Liver (tissue), 9 donors: ENCODE measurements around the gene RAD23B. TPM values are rescaled to one million over a fixed set of nuclear protein-coding genes. Genes with fewer than 3 reads are reported as not detected.

Experiments used
- DNase-seq: peaks from one replicate; pipeline ENCODE4 v3.0.0-alpha.2; 2017; ENCODE audit warnings: low spot score
- H3K27ac ChIP-seq, 2 donors: one replicate each; pipeline ENCODE4 v1.7.0; 2013; ENCODE audit warnings: inconsistent platforms in 2 of 2, low read length in 2 of 2, control low read depth in 1 of 2, low read depth in 1 of 2, mild to moderate bottlenecking in 1 of 2
- H3K27me3 ChIP-seq, 4 donors: one replicate each; pipeline versions ENCODE4 v1.6.1 to v1.7.0; 2013; ENCODE audit warnings: low read length in 3 of 4, inconsistent platforms in 1 of 4, mild to moderate bottlenecking in 1 of 4, moderate library complexity in 1 of 4; ENCODE audit not compliant: control insufficient read depth in 4 of 4, insufficient read depth in 4 of 4
- H3K36me3 ChIP-seq, 4 donors: one replicate each; pipeline versions ENCODE4 v1.6.1 to v1.7.0; 2013; ENCODE audit warnings: low read length in 3 of 4, mild to moderate bottlenecking in 3 of 4, low read depth in 1 of 4, moderate library complexity in 1 of 4; ENCODE audit not compliant: control insufficient read depth in 4 of 4, insufficient read depth in 3 of 4
- H3K4me1 ChIP-seq, 4 donors: one replicate each; pipeline versions ENCODE4 v1.6.1 to v1.7.0; 2013; ENCODE audit warnings: low read length in 3 of 4, mild to moderate bottlenecking in 3 of 4, moderate library complexity in 1 of 4; ENCODE audit not compliant: control insufficient read depth in 4 of 4, insufficient read depth in 4 of 4
- H3K4me3 ChIP-seq, 3 donors: one replicate each; pipeline versions ENCODE4 v1.6.1 to v1.7.0; 2013; ENCODE audit warnings: low read length in 3 of 3, control low read depth in 1 of 3, low read depth in 1 of 3, mild to moderate bottlenecking in 1 of 3
- H3K9ac ChIP-seq, 2 donors: one replicate each; pipeline ENCODE4 v1.7.0; 2013; ENCODE audit warnings: low read length in 2 of 2, mild to moderate bottlenecking in 2 of 2, moderate library complexity in 2 of 2, control low read depth in 1 of 2, low read depth in 1 of 2
- H3K9me3 ChIP-seq, 4 donors: one replicate each; pipeline versions ENCODE4 v1.6.1 to v1.7.0; 2013; ENCODE audit warnings: low read length in 3 of 4; ENCODE audit not compliant: control insufficient read depth in 4 of 4
- EGR1 ChIP-seq, 2 donors: IDR thresholded peaks; 2 replicates each; pipeline ENCODE4 v1.6.1; 2016 to 2018; ENCODE audit warnings: antibody characterized with exemption in 2 of 2, low read depth in 2 of 2
- FOXA1 ChIP-seq: IDR thresholded peaks from 2 replicates; pipeline ENCODE4 v1.6.1; 2016; ENCODE audit warnings: antibody characterized with exemption
- FOXA2 ChIP-seq: IDR thresholded peaks from 2 replicates; pipeline ENCODE4 v1.6.1; 2016; ENCODE audit warnings: antibody characterized with exemption
- HNF4A ChIP-seq, 2 donors: conservative IDR thresholded peaks; 2 replicates each; pipeline ENCODE4 v1.6.1; 2016; ENCODE audit warnings: antibody characterized with exemption in 2 of 2, mild to moderate bottlenecking in 2 of 2
- JUND ChIP-seq, 2 donors: IDR thresholded peaks; 2 replicates each; pipeline ENCODE4 v1.6.1; 2016; ENCODE audit warnings: antibody characterized with exemption in 2 of 2
- RAD21 ChIP-seq, 2 donors: IDR thresholded peaks; 2 replicates each; pipeline ENCODE4 v1.6.1; 2016; ENCODE audit warnings: antibody characterized with exemption in 2 of 2, mild to moderate bottlenecking in 2 of 2
- SP1 ChIP-seq: IDR thresholded peaks from 2 replicates; pipeline ENCODE4 v1.6.1; 2018; ENCODE audit warnings: antibody characterized with exemption, mild to moderate bottlenecking
- TAF1 ChIP-seq: conservative IDR thresholded peaks from 2 replicates; pipeline ENCODE4 v1.6.1; 2016; ENCODE audit warnings: antibody characterized with exemption, mild to moderate bottlenecking
- YY1 ChIP-seq: IDR thresholded peaks from 2 replicates; pipeline ENCODE4 v1.6.1; 2016; ENCODE audit warnings: antibody characterized with exemption, mild to moderate bottlenecking
- WGBS: extraction: QIAGEN DNeasy Blood & Tissue Kit; methylation state at CpG from one replicate; pipeline ENCODE4 v1.1.7; 2013; 5-methylcytosine and 5-hydroxymethylcytosine counted together
- polyA plus RNA-seq, 2 donors: library from polyadenylated mRNA; stranded (reverse) in 1 of 2; unstranded in 1 of 2; fragments of 200-250 nt in 1 of 2; fragments of >200 nt in 1 of 2; fragmentation: Nextera tagmentation in 1 of 2; extraction: Ambion mirVana in 1 of 2; gene quantifications; one replicate each; pipeline versions ENCODE4 v1.2.1 to v1.2.3, GENCODE V29; 2013 to 2015
- total RNA-seq, 2 donors: library from RNA; depleted of rRNA; stranded (reverse); fragments of >200 nt; gene quantifications; one replicate each; pipeline ENCODE4 v1.2.3, GENCODE V29; 2014
- TF ChIP-seq, protein P1 (sequence below): IDR thresholded peaks from 2 replicates; pipeline ENCODE4 v1.6.1; 2016; ENCODE audit warnings: antibody characterized with exemption
- TF ChIP-seq, protein P2 (sequence below): IDR thresholded peaks from 2 replicates; pipeline ENCODE4 v1.6.1; 2016; ENCODE audit warnings: antibody characterized with exemption
- TF ChIP-seq, protein P3 (sequence below): fragments of 150-350 bp; IDR thresholded peaks from 2 replicates; pipeline ENCODE4 v1.5.1; 2017; ENCODE audit warnings: improper control_type of control experiment, low read depth, low read length; ENCODE audit not compliant: missing input control
- TF ChIP-seq, protein P4 (sequence below): IDR thresholded peaks from 2 replicates; pipeline ENCODE4 v1.6.1; 2016; ENCODE audit warnings: antibody characterized with exemption, mild to moderate bottlenecking
- donor health status: healthy.
- donor health status: healthy.
- donor health status: healthy.
- donor health status: healthy.
- donor health status: healthy.

Gene RAD23B
- total and polyA plus RNA-seq, 4 donors, result 13.6 to 101 (median 61.6) TPM

DNA sequence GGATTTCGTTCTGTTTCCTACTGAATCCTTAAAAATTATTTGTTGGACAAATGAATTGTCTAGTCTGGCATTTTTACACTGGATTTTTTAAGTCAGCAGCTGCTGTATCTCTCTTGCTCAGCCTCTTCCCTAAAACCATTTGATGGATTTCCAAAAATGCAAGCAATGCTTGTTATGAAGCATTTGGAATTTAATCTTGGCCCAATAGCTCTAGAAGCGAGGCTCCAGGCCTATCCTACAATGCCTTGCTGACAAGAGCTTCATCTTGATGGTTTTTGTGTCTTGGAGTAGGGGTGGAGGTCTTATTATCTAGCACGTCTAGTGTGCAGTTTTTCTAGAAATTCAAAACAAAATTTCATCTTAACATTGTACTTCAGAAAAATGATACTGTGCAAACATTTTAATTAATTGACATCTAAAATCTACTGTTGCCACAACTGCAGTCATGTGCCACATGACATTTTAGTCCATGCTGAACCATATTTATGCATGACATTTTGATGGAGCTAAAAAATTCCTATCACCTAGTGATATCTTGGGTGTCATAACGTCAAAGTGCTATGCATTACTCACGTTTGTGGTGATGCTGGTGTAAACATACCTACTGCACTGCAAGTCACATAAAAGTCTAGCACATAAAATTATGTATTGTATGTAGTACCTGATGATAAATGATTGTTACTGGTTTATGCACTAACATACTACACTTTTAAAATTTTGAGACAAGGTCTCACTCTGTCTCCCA is 5.9 kb upstream of the RAD23B start:
- no peaks in the 10 kb centered on the region for H3K36me3 ChIP-seq
- no peaks in the 10 kb centered on the region for H3K9me3 ChIP-seq
- no peak for DNase-seq
- no peak for TF ChIP-seq TAF1
- TF ChIP-seq, protein P1, sequence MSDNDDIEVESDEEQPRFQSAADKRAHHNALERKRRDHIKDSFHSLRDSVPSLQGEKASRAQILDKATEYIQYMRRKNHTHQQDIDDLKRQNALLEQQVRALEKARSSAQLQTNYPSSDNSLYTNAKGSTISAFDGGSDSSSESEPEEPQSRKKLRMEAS, result no peak
- no peak for TF ChIP-seq SP1
- TF ChIP-seq, protein P2, sequence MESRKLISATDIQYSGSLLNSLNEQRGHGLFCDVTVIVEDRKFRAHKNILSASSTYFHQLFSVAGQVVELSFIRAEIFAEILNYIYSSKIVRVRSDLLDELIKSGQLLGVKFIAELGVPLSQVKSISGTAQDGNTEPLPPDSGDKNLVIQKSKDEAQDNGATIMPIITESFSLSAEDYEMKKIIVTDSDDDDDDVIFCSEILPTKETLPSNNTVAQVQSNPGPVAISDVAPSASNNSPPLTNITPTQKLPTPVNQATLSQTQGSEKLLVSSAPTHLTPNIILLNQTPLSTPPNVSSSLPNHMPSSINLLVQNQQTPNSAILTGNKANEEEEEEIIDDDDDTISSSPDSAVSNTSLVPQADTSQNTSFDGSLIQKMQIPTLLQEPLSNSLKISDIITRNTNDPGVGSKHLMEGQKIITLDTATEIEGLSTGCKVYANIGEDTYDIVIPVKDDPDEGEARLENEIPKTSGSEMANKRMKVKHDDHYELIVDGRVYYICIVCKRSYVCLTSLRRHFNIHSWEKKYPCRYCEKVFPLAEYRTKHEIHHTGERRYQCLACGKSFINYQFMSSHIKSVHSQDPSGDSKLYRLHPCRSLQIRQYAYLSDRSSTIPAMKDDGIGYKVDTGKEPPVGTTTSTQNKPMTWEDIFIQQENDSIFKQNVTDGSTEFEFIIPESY, result no peak
- no peak overlapping the region for H3K4me3 ChIP-seq
- H3K27ac ChIP-seq, result no peak overlapping the region
- no peak overlapping the region for H3K9ac ChIP-seq
- H3K4me1 ChIP-seq, result peaks cover 8 to 22% (median 18%) of the 10 kb centered on the region in 4 donors
- no peaks in the 10 kb centered on the region for H3K27me3 ChIP-seq
- 84% methylated on average over 5 of the region's 5 CpGs for WGBS

DNA sequence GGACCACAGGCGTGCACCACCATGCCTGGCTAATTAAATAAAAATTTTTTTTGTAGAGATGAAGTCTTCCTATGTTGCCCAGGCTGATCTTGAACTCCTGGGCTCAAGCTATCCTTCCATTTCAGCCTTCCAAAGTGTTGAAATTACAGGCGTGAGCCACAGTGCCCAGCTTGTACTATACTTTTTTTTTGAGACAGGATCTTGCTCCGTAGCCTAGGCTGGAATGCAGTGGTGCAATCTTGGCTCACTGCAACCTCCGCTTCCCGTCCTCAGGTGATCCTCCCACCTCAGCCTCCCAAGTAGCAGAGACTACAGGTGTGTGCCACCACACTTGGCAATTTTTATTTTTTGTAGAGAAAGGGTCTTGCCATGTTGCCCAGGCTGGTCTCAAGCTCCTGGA is 5.3 kb upstream of the RAD23B start:
- H3K36me3 ChIP-seq, result no peaks in the 10 kb centered on the region
- no peaks in the 10 kb centered on the region for H3K27me3 ChIP-seq
- no peak overlapping the region for H3K9ac ChIP-seq
- no peak overlapping the region for H3K4me3 ChIP-seq
- 95% methylated on average over 5 of the region's 5 CpGs for WGBS
- TF ChIP-seq JUND (IDR thresholded peaks at IDR 0.05) (no peak), RAD21 (IDR thresholded peaks at IDR 0.05) (no peak)
- no peaks in the 10 kb centered on the region for H3K9me3 ChIP-seq
- H3K27ac ChIP-seq, result no peak overlapping the region
- peaks cover 8 to 27% (median 20%) of the 10 kb centered on the region in 4 donors for H3K4me1 ChIP-seq
- no peak for DNase-seq

DNA sequence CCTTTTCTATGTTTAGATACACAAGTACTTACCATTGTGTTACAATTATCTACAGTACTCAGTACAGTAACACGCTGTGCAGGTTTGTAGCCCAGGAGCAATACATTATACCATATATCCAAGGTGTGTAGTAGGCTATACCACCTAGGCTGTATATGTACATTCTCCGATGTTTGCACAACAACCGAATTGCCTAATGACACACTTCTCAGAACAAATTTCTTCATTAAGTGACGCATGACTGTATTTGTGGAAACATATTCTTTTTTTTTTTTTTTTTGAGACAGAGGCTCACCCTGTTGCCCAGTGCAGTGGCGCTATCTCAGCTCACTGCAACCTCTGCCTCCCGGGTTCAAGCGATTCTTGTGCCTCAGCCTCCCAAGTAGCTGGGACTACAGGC is 4.0 kb upstream of the RAD23B start:
- H3K36me3 ChIP-seq, result no peaks in the 10 kb centered on the region
- no peak overlapping the region for H3K9ac ChIP-seq
- TF ChIP-seq FOXA1, result no peak
- TF ChIP-seq FOXA2, result no peak
- TF ChIP-seq, protein P3, sequence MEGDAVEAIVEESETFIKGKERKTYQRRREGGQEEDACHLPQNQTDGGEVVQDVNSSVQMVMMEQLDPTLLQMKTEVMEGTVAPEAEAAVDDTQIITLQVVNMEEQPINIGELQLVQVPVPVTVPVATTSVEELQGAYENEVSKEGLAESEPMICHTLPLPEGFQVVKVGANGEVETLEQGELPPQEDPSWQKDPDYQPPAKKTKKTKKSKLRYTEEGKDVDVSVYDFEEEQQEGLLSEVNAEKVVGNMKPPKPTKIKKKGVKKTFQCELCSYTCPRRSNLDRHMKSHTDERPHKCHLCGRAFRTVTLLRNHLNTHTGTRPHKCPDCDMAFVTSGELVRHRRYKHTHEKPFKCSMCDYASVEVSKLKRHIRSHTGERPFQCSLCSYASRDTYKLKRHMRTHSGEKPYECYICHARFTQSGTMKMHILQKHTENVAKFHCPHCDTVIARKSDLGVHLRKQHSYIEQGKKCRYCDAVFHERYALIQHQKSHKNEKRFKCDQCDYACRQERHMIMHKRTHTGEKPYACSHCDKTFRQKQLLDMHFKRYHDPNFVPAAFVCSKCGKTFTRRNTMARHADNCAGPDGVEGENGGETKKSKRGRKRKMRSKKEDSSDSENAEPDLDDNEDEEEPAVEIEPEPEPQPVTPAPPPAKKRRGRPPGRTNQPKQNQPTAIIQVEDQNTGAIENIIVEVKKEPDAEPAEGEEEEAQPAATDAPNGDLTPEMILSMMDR, result no peak
- no peak for TF ChIP-seq SP1
- no peak for TF ChIP-seq EGR1 (IDR thresholded peaks at IDR 0.05; ENCODE audit: low read depth in 2 of 2)
- TF ChIP-seq, protein P4, sequence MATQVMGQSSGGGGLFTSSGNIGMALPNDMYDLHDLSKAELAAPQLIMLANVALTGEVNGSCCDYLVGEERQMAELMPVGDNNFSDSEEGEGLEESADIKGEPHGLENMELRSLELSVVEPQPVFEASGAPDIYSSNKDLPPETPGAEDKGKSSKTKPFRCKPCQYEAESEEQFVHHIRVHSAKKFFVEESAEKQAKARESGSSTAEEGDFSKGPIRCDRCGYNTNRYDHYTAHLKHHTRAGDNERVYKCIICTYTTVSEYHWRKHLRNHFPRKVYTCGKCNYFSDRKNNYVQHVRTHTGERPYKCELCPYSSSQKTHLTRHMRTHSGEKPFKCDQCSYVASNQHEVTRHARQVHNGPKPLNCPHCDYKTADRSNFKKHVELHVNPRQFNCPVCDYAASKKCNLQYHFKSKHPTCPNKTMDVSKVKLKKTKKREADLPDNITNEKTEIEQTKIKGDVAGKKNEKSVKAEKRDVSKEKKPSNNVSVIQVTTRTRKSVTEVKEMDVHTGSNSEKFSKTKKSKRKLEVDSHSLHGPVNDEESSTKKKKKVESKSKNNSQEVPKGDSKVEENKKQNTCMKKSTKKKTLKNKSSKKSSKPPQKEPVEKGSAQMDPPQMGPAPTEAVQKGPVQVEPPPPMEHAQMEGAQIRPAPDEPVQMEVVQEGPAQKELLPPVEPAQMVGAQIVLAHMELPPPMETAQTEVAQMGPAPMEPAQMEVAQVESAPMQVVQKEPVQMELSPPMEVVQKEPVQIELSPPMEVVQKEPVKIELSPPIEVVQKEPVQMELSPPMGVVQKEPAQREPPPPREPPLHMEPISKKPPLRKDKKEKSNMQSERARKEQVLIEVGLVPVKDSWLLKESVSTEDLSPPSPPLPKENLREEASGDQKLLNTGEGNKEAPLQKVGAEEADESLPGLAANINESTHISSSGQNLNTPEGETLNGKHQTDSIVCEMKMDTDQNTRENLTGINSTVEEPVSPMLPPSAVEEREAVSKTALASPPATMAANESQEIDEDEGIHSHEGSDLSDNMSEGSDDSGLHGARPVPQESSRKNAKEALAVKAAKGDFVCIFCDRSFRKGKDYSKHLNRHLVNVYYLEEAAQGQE, result no peak
- TF ChIP-seq, protein P2, result no peak
- TF ChIP-seq YY1, result no peak
- TF ChIP-seq HNF4A (conservative IDR thresholded peaks at IDR 0.05), result no peak
- H3K4me1 ChIP-seq, result peaks cover 5 to 20% (median 13%) of the 10 kb centered on the region in 4 donors
- no peak overlapping the region for H3K4me3 ChIP-seq
- WGBS, result 76% methylated on average over 7 of the region's 7 CpGs
- no peaks in the 10 kb centered on the region for H3K27me3 ChIP-seq
- H3K9me3 ChIP-seq, result no peaks in the 10 kb centered on the region
- H3K27ac ChIP-seq, result no peak overlapping the region
- no peak for DNase-seq
